DOHH2 (cell line): ENCODE data around the gene RAE1.

ENCODE experiments used
- H3F3A ChIP-seq: fragments of 200-600 bp; sonication (generic), shearing (Covaris generic); 2 replicates; pipeline ENCODE4 v1.6.0; 2016; ENCODE audit warnings: antibody characterized with exemption, mild to moderate bottlenecking; ENCODE audit not compliant: control insufficient read depth, insufficient read depth
- H3K27ac ChIP-seq: fragments of 200-600 bp; sonication (generic); 2 replicates; pipeline ENCODE4 v1.5.1; 2014; ENCODE audit warnings: low read depth, mild to moderate bottlenecking, low read length, moderate library complexity
- H3K27me3 ChIP-seq: fragments of 200-600 bp; sonication (generic); 2 replicates; pipeline ENCODE4 v1.6.1; 2014; ENCODE audit warnings: mild to moderate bottlenecking, low read length, mixed read lengths; ENCODE audit not compliant: control insufficient read depth
- H3K36me3 ChIP-seq: fragments of 200-600 bp; sonication (generic); 2 replicates; pipeline ENCODE4 v1.6.1; 2014; ENCODE audit warnings: mild to moderate bottlenecking, low read length, moderate library complexity, mixed read lengths; ENCODE audit not compliant: control insufficient read depth
- H3K4me1 ChIP-seq: fragments of 200-600 bp; sonication (generic); 2 replicates; pipeline ENCODE4 v1.6.1; 2014; ENCODE audit warnings: mild to moderate bottlenecking, low read length, mixed read lengths; ENCODE audit not compliant: control insufficient read depth
- H3K4me2 ChIP-seq: fragments of 200-600 bp; sonication (generic); 2 replicates; pipeline ENCODE4 v1.6.0; 2014; ENCODE audit warnings: mild to moderate bottlenecking, low read length, moderate library complexity
- H3K4me3 ChIP-seq: fragments of 200-600 bp; sonication (generic); 2 replicates; pipeline ENCODE4 v1.5.1; 2014; ENCODE audit warnings: mild to moderate bottlenecking, low read length, mixed read lengths
- H3K79me2 ChIP-seq: fragments of 200-600 bp; sonication (generic); 2 replicates; pipeline ENCODE4 v1.6.1; 2014; ENCODE audit warnings: mild to moderate bottlenecking, low read length, mixed read lengths; ENCODE audit not compliant: control insufficient read depth
- H3K9me2 ChIP-seq: fragments of 200-600 bp; sonication (generic); replicated peaks from 2 replicates; pipeline ENCODE4 v1.6.1; 2014; ENCODE audit warnings: mild to moderate bottlenecking, low read length, mixed read lengths; ENCODE audit not compliant: control insufficient read depth
- H3K9me3 ChIP-seq: fragments of 200-600 bp; sonication (generic); 2 replicates; pipeline ENCODE4 v1.6.1; 2014; ENCODE audit warnings: antibody characterized with exemption, low read length, mixed read lengths; ENCODE audit not compliant: control insufficient read depth, insufficient read depth
- H4K20me1 ChIP-seq: fragments of 200-600 bp; sonication (generic); 2 replicates; pipeline ENCODE4 v1.6.0; 2014; ENCODE audit warnings: low read depth, mild to moderate bottlenecking, antibody characterized with exemption, low read length, moderate library complexity; ENCODE audit not compliant: control insufficient read depth, insufficient read depth
- EZH2phosphoT487 ChIP-seq: fragments of 200-600 bp; sonication (generic); IDR thresholded peaks from 2 replicates; pipeline ENCODE4 v1.6.1; 2017; ENCODE audit warnings: borderline replicate concordance, mild to moderate bottlenecking, antibody characterized with exemption, low read length, moderate library complexity, mixed read lengths
- TF ChIP-seq, protein P1 (sequence below): fragments of 200-600 bp; sonication (generic); IDR thresholded peaks from one replicate; pipeline ENCODE4 v1.5.1; 2014; ENCODE audit warnings: antibody characterized with exemption, mild to moderate bottlenecking, low read depth, low read length; ENCODE audit not compliant: poor library complexity, severe bottlenecking

Gene RAE1

DNA sequence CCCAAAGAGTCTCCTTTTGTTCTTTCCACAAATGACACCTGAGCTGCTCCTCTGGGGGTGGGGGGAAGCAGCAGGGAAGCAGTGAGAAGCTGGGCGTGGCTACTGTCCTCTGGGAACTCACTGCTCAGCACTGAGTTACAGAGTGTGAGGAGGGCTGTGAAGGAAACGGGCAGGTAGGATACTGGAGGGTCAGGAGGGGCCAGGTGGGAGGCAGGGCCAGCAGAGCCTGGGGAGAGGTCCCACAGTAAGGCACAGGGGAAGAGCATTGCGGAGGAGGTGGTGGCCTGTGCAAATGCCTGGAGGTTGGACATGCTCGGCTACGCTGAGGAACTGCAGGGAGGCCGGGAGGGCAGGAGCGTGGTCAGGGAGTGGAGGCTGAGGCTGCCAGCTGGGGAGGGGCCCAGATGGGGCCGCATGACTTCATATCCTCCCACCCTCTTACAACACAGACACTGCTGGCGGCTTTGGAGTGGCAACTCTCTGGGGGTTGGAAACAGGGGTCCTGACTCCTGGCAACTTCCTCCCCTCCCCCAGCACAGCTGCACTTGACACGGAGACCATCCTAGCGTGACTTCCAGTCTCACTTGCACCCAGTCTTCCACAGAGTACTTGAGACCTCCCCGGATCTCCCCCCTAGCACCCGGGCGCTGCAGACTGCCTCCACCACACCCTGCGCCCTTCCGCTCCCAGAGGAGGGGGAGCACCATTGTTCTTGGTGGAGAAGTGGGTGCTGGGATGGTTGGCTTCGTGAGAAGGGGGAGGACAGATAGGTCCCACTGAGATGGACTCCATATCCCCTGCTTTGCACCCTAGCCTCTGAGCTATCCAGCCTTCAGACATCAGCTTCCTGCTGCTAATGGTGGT, 74.3 kb downstream of the RAE1 start:
- H3K4me2 ChIP-seq: peak overlapping the region; percentile 83
- TF ChIP-seq EZH2phosphoT487: no peak
- TF ChIP-seq, protein P1, sequence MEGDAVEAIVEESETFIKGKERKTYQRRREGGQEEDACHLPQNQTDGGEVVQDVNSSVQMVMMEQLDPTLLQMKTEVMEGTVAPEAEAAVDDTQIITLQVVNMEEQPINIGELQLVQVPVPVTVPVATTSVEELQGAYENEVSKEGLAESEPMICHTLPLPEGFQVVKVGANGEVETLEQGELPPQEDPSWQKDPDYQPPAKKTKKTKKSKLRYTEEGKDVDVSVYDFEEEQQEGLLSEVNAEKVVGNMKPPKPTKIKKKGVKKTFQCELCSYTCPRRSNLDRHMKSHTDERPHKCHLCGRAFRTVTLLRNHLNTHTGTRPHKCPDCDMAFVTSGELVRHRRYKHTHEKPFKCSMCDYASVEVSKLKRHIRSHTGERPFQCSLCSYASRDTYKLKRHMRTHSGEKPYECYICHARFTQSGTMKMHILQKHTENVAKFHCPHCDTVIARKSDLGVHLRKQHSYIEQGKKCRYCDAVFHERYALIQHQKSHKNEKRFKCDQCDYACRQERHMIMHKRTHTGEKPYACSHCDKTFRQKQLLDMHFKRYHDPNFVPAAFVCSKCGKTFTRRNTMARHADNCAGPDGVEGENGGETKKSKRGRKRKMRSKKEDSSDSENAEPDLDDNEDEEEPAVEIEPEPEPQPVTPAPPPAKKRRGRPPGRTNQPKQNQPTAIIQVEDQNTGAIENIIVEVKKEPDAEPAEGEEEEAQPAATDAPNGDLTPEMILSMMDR: no peak
- H3K27ac ChIP-seq: peak overlapping the region; percentile 84

DNA sequence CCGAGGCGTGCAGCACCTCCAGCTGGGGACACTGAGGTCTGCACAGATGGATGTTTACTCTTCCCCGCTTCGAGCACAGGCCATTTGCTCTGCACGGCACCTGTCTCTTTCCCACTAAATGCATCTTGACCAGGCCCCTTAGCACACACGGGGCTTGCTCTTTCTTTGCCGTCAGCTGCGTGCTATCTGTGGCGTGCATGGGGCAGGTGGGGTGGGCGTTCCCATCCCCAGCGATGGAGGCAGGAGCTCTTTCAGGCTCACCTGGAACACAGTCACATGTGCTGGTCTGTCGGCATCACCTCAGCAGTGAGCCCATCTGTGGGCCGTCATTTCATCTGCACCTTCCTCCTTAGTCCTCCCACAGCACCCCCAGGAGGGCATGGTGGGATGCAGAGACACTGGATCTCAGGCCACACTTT, 75.2 kb downstream of the RAE1 start:
- Histone ChIP-seq H3K4me3 (peak overlapping the region; percentile 67), H3K27me3 (no peaks in the 10 kb centered on the region), H4K20me1 (no peaks in the 10 kb centered on the region), H3K4me2 (peak overlapping the region; percentile 83), H3K4me1 (peaks cover 82% of the 10 kb centered on the region), H3K9me2 (no peaks in the 10 kb centered on the region), H3K9me3 (no peaks in the 10 kb centered on the region), H3K79me2 (no peaks in the 10 kb centered on the region), H3F3A (peaks cover 13% of the 10 kb centered on the region), H3K27ac (peak overlapping the region; percentile 84), H3K36me3 (no peaks in the 10 kb centered on the region)
- TF ChIP-seq EZH2phosphoT487: no peak
- TF ChIP-seq, protein P1: peak; percentile 49

More for the DNA sequence above, 74.3 kb downstream of the RAE1 start:
- Histone ChIP-seq H3K9me3 (no peaks in the 10 kb centered on the region), H3K4me1 (peaks cover 81% of the 10 kb centered on the region), H3F3A (peaks cover 13% of the 10 kb centered on the region), H3K36me3 (no peaks in the 10 kb centered on the region), H3K9me2 (no peaks in the 10 kb centered on the region), H3K4me3 (peak overlapping the region; percentile 67), H4K20me1 (no peaks in the 10 kb centered on the region), H3K79me2 (no peaks in the 10 kb centered on the region), H3K27me3 (no peaks in the 10 kb centered on the region)

DNA sequence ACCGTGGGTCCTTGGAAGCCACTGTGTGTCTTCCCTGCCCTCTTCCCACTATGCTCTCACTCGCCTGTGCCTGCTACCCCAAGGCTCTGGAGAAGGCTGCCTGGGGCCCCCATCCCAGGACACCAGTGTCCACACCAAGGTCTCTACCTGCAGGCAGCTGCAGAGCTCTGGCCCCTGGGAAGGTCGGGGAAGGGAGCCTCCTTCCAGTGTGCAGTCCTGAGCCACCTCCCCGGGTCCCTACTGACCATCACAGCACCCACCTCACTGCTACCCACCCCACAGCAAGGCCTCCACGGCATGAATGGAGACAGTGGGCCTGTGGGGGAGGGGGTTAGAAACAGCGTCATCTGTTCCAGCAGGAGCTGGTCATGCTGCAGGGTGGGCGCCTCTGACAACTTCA, 75.8 kb downstream of the RAE1 start:
- Histone ChIP-seq H3K9me2 (no peaks in the 10 kb centered on the region), H3K27ac (peak overlapping the region; percentile 84), H3K4me3 (peak overlapping the region; percentile 67; the same call in 1 of the 2 replicates), H3F3A (peaks cover 13% of the 10 kb centered on the region), H3K36me3 (no peaks in the 10 kb centered on the region), H3K79me2 (no peaks in the 10 kb centered on the region), H3K27me3 (no peaks in the 10 kb centered on the region), H4K20me1 (no peaks in the 10 kb centered on the region), H3K4me1 (peaks cover 87% of the 10 kb centered on the region), H3K4me2 (peak overlapping the region; percentile 83), H3K9me3 (no peaks in the 10 kb centered on the region)
- TF ChIP-seq, protein P1: no peak
- no peak for TF ChIP-seq EZH2phosphoT487
